GM19467 (cell line): Measurements from ENCODE around the gene PXT1.
"Not testable (repeated sequence)": the region's sequence is repeated elsewhere in the genome, so short reads cannot be mapped to it uniquely, and the experiment has no call there.

Experiments used
- ATAC-seq: cut with Tn5 transposase; IDR thresholded peaks from one replicate; pipeline ENCODE4 v1.9.1; 2021; ENCODE audit warnings: mild to moderate bottlenecking, moderate library complexity; ENCODE audit not compliant: unreplicated experiment

The PXT1 gene

GRCh38 chr6:36444470-36444869, 1.8 kb upstream of the PXT1 start:
- ATAC-seq: no peak

- ATAC-seq: no peak
Measured at GRCh38 chr6:36443471-36444428, 1.1 kb upstream of the PXT1 start.

GRCh38 chr6:36442103-36442670, 467 bp downstream of the PXT1 start:
- no peak for ATAC-seq

DNA sequence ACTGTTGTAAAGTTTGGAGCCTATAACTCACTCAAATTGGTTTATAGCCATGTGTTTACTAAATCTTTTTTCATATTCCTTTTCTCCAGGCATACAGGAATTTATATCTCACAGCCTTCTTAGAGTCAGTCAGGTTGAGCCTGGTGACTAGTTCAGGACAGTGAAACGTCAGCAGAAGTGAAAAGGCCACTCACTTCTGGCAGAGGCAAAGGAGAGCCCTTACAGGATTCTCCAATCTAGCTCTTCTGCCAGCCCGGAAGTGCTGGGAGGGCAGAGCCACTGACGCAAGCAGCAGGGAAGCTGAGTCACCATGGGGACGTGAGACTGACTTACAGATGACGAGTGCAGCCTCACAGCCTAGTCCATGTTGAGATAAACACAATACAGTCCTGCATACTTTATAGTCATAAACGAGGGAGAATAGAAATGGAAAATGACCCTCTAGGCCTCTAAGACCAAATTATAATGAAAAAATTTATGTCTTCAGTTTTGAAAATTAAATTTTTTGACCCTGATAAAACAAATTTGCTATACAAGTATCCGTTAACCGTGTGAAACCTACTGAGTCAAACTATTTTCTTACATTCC, 1.3 kb downstream of the PXT1 start:
- peak; percentile 61 for ATAC-seq

DNA sequence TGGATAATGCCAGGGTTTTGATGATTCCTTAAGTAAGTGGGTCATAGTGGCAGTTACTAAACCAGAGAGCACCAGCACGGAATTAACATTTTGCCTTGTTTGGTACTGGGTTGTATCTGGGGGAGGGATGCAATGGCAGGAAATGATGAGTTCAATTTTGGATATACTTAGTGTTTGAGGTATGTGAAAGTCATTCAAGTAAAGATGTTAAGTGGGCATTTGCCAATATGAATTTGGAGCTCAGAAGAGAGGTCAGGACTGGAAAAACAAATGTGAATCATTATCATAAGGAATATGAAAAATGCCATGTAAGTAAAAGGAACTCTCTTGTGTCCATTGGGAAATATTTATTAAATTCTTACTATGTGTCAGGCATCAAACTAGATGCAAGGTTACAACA, 6.2 kb downstream of the PXT1 start:
- no peak for ATAC-seq

DNA sequence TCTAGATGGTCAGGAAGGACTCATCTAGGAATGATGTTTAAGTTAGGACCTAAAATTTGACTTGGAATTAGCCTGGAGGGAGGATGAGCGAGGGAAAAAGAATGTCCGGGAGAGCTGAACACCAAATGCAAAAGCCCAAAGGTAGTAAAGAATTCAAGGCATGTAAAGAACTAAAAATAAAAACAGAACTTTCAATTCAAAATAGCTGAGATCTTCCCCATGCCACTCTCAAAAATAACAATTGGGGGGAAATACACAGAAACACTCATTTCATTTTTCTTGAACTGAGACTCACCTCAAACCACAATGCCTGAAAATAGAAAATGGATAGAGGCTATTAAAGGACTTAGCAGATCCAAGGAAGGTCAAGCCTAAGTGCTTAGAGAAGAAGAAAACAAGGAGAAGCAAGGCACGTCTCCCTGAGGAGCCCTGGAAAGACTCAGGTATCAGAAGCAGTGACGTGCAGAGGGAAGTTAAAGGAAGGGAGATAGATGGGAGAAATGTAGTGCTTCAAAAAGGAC, 10.4 kb downstream of the PXT1 start:
- ATAC-seq: no peak

DNA sequence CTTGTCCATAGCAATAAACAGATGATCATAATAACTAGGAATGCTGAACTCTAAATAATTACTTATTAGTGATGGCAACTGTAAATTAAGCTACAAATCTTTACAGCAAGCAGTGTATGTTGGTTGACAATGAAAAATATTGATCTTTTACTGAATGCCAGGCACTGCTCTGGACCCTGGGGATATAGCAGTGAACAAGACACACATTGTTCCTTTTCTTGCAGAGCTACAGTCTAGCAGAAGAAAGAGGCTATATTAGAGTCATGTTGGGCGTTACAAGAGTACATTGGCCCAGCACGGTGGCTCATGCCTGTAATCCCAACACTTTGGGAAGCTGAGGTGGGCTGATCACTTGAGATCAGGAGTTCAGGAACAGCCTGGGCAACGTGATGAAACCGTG, 11.5 kb downstream of the PXT1 start:
- no peak for ATAC-seq

GRCh38 chr6:36430351-36430750, 12.3 kb downstream of the PXT1 start:
- no peak for ATAC-seq

- no peak for ATAC-seq
Measured at GRCh38 chr6:36428911-36429310, 13.7 kb downstream of the PXT1 start.

DNA sequence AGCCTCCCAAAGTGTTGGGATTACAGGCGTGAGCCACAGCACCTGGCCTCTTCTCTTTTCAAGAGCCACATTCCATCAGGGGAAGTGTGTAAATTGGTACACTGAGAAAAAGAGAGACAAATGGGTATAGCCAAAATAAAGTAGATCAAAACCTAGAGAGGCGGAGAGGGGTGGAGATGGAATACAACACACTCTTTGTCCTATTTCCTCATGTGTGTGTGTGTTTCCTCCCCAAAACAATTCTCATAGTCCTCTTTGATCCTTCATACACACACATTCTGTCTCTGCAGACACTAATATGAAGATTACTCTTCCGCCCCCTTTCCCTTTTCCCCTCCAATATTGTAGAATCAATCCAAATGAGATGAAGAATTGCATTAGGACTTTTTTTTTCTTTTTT, 16.0 kb downstream of the PXT1 start:
- ATAC-seq: no peak

- peak; percentile 97 for ATAC-seq
Measured at GRCh38 chr6:36423101-36423824, 19.4 kb downstream of the PXT1 start.

GRCh38 chr6:36422714-36423100, 19.9 kb downstream of the PXT1 start:
- ATAC-seq: no peak

DNA sequence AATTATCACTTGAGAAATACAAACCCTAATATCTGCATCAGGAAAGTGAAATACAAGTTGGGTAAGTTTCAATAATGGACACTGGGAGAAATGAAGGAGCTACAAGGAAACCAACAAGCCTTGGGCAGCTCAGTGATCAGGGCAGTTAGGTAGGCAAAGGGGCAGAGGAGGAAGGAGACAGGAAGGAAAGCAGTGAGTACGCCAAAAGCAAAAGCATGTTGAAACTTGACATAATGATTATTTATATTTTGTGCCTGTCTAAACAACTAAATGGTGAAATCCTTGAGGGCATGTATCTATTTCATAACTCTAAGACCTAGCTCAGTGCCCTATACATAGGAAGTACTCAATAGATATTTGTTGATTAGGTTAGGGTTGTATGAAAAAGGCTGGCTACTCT, 23.3 kb downstream of the PXT1 start:
- no peak for ATAC-seq

- no peak for ATAC-seq
Measured at GRCh38 chr6:36418558-36418957, 24.1 kb downstream of the PXT1 start.

DNA sequence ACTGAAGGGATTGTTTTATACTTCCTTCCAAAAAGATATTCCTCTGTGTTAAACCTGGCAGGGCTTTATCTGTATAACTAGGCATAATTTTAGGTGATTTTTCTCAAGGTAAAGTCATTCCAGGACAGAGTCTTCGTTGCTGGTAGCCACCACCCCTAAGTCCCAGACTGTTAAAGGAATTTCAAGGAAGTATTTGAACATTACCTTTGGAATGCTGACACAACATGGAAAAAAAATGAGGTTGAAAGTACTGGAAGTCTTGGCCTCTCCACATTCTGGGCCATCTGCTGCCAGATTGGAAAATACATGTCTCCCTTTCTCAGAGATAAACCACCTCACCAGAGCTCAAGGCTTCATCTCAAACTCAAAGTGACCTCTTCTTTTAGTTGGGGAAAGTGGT, 28.2 kb downstream of the PXT1 start:
- no peak for ATAC-seq

DNA sequence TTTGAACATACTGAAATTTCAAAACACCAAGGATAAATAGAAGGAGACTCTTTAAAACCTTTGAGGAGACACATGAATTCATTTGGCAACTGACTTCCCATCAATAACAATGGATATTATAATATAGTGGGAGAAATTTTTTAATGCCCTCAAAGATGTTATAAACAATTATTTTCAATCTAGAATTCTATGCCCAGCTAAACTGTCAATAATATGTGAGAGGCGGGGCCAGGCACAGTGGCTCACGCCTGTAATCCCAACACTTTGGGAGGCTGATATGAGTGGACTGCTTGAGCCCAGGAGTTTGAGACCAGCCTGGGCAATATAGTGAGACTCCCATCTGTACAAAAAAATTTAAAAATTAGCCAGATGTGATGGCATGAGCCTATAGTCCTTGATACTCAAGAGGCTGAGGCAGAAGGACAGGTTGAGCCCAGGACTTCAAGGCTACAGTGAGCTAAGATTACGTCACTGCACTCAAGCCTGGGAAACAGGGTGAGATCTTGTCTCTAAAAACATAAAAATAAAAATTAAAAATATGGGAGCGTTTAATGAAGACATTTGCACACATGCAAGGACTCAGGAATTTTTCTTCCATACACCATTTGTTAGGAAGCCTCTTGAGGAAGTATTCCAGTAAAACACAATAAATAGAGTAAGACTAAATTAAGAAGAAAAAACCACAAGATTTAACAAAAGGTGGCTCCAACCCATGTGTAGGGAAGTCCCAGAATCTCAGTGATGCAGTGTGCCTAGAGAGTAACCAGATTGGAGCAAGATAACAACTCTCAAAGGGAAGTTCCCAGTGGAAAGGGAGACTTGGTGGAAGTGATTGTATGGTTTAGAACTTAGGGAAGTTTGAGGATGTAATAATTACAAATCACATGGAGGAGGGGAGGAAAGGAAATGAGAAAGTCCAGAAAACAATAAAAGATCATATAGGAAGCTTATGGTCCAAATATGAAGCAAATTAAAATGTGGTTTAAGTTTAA, 28.9 kb downstream of the PXT1 start:
- ATAC-seq: no peak

DNA sequence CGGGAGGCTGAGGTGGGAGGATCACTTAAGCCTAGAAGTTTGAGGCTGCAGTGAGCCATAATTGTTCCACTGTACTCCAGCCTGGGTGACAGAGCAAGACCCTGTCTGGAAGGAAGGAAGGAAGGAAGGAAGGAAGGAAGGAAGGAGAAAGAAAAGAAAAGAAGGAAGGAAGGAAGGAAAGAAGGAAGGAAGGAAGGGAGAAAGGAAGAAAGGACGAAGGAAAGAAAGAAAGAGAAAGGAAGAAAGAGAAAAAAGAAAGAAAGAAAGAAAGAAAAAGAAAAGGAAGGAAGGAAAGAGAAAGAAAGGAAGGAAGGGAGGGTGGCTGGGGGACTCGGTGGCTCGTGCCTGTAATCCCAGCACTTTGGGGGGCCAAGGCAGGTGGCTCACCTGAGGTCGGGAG, 32.9 kb downstream of the PXT1 start:
- ATAC-seq: not testable (repeated sequence)

GRCh38 chr6:36404164-36404563, 38.5 kb downstream of the PXT1 start:
- ATAC-seq: no peak

DNA sequence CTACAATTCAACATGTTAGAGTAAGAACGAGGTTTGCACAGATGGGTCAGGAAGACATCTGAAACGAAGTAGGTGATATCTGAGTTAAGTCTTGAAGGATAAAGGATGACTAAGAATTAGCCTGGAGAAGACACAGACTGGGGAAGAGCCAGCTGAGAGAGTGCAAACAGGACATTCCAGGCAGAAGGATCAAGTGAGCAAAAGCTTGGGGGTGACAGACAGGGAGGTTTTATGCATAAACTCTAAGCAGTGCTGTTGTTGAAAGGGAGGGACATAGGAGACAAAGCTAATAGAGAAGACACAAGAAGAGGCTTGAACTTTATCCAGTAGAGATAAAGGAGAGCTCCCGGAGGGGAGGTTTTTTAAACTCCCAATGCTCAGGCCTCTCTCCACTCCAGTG, 40.2 kb downstream of the PXT1 start:
- no peak for ATAC-seq

DNA sequence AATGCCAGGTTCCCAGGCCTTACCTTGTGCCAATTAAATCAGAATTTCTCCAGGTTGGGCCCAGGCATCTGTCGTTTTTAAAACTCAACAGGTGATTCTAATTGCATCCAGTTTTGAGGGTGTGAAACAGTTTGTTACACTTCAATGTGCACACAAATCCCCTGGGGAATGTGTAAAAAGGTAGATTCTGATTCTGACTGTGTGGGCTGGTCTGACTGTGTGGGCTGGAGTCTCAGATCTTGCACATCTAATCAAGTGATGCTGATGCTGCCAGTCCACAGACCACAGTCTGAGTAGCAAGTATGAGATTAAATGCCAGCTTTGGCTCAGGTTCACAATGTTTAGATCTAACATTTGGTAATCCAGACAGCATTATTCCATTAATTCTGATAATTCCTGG, 42.7 kb downstream of the PXT1 start:
- ATAC-seq: no peak
